Activated T-cell treated with anti-CD3 and anti-CD28 coated beads for 4 hours (primary cell): ENCODE data around the gene SEMA5A.

Experiments used
- DNase-seq: peaks from one replicate; pipeline ENCODE4 v3.0.0-alpha.2; 2020

SEMA5A gene

DNA sequence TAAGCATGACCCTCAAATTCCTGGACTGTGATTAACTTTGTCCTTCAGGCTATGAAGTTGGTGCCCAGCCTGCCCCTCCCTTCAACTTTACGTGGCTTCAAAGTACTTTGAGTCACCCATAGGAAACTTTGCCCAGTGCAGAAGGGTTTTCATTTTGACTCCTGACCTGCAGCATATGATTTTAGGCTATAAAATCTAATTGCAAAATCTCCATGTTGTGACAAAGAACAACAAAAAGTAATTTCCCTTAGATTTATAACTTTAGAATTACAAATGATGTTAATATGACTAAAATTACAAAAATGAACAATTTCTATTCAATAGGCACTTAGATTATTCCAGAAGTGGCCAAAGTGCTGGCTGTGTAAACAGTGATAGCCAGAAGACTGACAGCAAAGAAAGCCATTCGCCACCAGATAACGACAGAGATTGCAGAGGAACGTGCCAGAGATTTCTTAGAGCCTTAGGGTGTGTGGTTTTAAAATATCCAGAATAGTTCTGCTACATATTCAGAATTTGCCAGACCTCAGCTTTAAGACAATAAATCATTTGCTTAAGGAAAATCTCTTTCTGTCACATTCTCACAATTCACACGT, 197.4 kb downstream of the SEMA5A start:
- no peak for DNase-seq

DNA sequence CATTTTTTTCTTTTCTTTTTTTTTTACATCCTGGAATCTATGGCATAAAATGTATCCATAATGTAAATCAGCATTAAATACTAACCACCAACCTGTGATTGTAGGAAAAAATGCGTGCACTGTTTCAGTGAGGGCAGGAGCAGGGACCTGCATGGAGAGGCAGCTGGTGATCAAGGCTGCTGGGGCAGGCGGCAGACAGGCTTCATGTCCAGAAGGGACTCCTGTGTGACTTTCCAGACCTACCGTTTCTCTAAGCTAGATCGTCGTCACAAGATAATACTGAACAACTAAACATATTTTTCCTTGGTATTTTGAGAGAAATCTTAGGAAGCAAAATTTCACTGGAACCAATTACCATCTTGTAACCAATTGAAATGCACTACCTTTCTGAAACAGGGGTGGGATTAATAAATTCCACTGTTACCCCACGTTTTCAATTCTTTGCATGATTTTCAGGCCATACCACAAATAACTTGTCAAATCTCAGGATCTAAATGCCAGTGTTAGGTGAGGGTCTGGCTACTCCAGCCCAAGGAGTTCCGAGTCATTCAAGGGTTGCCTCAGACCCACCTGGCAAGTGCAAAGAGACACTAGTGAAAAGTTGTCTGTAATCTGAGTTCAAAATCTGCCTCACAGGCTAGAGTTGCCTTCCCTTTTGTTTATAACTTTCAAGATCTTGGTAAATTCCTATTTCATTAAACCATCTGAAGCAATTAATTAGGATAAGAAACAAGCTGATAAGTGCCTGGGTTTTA, 198.2 kb downstream of the SEMA5A start:
- no peak for DNase-seq

DNA sequence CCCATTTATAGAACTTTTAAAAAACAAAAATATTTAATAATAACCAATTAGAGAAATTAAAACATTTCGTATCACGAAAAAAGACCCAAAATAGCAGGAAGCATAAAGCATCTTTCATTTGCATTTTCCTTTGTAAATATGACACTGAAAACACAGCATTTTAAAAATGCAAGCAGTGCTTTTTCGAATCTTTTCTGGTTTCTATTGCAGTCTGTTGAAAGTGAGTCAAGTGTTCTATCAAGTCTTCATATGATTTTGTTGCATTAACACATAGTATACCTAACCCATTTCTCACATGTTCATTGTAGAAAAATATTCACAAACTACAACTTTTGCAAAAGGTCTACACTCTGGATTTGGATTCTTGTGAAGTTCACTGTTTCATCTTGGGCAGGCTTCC, 198.8 kb downstream of the SEMA5A start:
- no peak for DNase-seq

DNA sequence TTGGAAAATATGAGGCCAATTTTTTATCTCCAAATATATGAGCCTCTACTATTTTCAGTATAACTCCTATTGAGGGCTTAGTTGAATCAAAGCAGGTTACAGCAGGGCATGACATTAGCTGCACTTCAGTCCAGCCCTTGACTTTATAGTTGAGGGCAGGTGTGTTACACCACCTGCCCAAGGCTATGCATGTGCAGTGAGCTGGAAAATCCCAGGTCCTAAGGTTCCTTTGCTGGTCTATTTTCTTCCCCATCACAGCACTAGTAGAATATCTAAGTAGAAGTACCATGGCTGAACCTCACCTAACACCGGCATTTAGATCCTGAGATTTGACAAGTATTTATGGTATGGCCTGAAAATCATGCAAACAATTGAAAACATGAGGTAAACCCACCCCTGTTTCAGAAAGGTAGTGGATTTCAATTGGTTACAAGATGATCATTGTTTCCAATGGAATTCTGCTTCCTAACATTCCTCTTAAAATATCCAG, 201.1 kb downstream of the SEMA5A start:
- no peak for DNase-seq

DNA sequence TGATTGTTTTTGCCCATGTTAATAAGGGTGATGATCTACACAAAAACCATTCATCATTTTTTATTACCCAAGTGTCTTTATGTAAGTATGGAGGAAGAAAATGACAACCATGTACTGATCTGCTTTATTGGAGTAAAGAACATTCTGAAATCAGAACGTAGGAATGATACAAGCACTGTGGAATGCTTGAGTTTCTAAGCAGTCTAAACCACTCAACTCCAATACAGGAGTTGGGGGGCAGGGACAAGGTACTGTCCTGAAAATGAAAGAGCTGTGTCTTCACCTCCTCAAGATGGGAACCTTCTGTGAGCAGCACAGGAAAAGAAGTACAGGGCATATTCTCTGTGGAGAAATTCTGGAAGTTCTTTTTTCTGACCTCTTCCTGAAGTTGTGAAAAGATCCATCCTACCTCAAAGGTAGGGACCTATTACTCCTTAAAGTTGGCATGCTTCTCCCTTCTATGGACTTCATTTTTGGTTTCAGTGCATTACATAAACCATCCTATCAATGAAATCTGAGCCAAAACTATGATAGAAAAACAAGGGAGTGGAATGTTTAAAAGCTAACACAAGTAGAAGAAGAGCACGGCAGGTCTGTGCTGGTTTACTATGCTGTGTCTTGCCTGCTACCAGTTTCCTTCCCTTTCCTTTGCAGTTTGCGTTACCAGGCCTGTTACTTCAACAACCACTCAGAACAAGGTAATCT, 202.6 kb downstream of the SEMA5A start:
- no peak for DNase-seq

DNA sequence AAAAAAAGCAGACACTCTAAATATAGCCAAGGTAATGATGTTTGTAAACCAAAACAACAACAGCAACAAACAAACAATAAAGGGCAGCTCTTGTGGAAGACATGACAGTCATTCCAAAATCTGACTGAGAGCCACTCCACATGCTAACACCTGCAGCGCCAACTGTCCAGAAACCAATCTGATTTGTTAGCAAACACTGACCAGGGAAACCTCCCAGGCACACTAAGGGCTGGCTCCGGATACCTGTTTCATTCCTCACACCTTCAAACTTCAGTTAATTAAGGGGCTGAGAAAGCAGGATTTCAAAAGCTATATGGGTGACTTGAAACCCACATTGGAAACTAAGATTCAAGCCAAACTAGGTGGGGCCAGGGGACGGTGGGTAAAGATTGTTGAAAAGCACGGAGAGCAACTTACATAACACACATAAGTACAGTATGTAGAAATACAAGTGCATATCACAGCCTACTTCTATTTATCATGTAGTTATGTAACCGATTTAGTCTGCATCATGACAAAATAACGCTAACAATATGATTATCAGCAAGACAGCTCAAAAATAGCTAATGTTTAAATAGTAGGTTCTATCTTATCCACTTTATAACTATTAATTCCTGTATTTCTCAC, 203.6 kb downstream of the SEMA5A start:
- no peak for DNase-seq

DNA sequence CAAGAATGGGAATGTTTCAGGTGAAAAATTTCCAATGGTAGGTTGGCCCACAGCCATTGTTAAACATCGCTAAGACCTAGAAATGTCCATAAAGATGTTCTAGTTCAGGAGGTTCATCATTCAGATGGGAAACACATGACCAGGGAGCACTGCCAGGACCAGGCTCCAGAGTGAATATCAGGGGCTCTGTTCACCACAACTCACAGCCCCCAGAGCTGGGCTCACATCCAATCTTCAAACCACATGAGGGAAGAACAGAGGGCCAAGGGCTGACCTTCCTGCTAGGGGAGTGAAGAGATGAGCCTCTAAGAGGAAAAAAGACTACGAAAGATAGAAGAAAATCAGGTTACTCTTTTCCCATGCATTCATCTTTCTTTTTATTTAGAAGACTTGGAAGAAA, 205.8 kb downstream of the SEMA5A start:
- no peak for DNase-seq

DNA sequence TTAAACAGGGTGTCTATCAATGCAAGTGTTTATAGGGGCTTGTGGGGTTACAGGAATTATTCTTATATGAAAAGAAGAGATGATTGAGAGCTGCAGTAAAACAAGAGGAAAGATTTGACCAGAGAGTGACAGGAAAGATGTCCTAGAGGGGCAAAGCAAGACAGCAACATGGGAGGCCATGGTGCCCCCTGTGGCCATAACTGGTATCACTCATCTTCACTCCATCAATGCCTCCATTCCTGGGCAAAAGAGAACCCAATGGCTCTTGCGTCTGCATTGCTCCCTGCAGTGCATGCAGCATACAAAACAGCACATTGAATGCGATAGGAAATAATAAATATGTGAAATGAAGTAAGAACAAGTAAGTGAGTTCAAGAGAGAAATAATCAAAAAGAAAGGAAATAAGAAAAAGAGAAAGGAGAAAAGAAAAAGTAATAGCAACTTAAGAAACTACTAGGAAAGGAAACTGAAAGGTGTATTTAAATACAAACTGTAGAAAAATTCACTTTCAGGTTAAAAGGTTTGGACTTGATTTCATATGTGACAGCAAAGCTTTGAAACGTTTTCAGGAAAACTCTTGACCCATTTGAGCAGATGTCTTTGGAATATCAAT, 206.6 kb downstream of the SEMA5A start:
- DNase-seq, result no peak

DNA sequence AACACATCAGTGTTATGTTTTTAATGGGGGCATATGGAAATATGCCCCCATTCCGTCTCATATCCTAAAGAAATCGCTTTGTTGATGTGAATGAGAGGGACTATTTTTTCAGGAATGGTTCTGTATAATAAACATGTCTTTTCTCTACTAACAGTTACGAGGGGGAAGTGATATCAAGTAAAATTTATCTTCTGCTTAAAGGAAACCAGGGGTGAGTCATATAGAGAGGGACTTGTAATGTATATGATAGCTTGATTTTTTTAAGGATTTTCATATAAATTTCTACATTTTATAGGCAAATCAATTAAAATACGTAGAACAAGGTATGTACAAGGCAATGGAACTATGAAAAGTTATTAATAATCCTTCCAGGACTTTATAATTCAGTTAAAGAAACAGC, 207.1 kb downstream of the SEMA5A start:
- no peak for DNase-seq

DNA sequence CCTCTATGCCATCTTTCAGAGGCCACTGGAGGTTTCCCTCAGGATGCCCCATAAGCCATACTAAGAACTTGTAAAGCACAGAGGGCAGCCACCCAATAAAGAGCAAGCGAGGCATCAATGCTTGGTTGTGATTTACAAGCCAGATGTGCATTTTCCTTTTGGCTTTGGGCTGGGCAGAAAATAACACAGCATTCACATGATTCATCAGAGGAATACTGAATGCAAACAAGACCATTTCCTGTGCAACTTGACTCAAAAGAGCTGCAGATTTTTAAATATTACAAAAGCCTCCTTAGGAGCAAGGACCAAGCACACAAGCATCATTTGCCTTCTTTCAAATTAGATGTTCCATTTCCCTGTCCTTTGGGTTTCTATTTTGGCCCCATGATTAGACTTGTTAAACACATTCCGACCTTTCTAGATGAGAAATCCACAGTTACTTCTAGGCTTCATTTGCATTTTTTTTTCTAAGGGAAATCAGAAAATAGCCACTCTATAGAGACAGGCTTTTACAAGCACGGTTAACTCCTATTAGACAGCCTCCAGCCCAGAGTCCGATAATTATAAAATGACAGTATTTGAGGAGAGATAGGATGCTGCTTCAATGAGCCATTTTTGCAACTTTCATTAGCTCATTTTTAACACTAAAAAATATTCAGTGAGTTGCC, 207.8 kb downstream of the SEMA5A start:
- no peak for DNase-seq

DNA sequence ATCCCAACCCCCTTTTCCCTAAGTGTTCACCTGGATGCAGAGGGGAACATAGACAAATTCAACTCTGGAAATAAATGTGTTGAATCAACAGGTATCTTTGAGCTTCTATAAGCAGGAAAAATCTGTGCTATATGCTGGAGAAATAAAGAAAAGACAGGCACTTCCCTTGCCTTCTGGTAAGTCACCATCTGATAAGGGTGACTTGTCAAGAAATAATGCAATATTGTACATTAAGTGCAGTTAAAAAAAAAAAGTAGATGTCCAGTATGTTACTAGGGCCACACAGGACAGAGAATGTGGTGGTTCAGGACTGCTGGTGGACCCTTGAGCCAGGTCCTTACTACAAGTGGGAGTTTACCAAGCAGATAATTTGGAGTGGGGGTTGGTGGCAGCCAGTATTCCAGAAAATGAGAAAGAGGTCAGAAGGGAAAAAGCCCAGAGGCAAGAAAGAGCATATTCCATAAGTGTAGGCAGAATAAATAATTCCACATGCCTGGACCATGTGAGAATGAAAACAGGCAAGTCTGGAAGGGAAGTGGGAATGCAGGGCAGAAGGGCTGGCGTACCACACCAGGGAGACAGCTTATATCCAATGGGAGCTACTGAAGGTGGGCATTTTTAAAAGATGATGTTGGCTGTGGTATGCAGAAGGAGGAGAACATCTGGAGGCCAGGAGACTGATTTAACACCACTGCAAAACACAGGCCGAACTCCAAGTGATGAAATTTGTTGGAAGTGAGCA, 209.9 kb downstream of the SEMA5A start:
- no peak for DNase-seq

DNA sequence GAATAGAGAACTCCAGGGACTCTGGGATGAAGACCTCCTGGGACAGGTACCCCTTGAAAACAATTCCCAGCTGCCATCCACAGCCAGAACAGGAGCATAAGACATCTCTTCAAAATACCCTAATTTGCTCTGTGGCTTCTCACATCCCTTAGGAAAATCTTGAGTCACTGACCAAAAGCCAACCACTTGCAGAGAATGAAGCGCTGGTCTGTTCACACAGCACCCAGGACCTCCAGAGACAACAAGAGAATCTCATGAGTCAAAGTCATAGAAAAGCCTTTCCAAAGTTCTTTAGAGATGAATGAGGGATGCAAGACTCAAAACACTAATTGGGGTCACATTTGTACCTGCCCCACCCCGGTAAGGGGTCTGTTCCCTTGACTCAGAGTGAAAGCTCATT, 210.6 kb downstream of the SEMA5A start:
- no peak for DNase-seq

DNA sequence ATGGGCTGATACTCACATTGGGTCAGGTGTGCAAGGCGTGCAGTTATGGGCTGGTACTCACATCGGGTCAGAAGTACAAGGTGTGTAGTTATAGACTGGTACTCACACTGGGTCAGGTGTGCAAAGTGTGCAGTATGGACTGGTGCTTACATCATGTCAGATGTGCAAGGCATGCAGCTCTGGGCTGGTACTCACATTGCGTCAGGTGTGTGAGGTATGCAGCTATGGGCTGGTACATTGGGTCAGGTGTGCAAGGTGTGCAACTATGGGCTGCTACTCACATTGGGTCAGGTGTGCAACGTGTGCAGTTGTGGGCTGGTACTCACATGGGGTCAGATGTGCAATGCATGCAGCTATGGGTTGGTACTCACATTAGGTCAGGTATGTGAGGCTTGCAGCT, 213.8 kb downstream of the SEMA5A start:
- DNase-seq, result no peak

DNA sequence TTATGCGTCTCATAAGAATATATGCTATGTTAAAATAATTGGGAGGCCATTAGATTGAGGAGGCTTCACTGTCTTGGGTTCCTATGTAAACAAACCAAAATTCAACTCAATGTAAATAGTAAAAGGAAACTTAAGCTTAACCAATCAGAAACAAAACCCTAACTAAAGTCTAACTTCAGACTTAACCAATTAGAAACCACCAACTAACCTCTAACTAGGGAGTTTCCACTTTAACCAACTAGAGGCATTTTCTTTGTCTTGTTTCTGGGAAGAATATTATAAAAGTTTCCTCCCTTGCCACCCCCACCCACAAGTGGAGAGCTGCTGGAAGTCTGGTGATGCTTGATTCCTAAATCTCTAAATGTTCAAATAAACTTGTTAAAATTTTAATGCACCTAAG, 214.5 kb downstream of the SEMA5A start:
- no peak for DNase-seq

DNA sequence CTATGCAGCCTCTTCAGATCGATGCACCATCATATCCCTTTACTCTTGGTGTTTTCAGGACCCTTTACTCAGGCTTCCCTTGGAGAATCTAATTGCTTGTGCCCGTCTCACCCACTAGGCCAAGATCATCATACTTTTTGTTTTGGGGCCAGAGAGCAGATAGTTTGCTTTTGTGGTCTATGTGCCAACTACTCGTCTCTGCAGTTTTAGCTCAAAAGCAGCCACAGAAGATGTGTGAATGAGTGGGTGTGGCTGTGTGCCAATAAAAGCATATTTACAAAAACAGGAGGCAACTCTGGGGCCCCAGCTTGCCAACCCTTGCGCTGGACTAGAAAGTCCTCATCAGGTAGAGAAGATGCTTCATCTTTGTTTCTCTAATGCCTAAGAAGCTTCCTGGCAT, 216.8 kb downstream of the SEMA5A start:
- DNase-seq, result no peak

DNA sequence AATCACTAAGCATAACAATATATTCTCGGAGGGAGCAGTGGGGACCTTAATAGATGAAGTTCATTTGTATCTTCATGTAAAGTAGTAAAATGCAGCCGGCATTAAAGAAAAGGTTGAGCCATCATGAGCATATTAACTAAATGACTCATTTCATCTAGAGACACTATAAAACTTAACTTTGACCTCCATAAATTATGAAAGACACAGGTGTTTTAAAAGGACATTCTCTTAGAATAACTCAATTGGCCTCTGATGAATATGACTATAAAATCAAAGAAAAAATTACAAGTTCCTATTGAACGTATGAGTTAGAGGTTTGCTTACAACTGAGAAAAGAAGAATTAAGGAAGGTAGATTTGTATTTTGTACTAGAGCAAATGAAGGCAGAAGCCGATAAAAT, 220.3 kb downstream of the SEMA5A start:
- no peak for DNase-seq

DNA sequence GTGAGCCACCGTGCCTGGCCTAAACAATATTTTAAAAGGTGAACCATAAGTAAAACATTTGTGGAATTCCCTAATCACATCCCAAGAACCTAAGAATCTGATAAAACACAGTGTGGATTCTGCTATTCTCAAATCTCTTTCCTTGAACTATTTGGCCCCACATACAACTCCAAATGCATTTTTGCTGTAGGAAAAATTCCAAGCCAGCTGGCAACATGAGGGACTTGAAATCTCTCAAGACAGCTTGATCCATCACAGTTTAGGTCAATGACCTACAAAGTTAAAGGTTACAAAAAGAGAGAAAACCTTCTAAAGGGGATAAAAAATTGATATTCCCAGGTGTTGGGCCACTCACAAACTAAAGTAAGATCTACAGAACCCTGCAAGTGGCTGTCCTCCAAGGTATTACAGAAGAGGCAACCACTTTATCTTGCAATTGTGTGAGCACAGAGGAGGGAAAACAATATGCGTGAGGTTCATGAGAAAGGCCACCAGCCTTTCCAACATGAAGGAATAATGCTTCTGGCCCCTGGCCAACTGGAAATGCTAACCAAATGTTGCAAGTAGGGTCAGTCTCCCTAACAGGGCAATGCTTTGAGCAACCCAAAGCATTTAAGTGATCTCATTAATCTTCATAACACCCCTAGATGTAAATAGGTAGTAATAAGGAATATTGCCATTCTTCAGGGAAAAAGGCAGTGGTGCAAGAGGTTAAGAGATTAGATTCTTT, 221.4 kb downstream of the SEMA5A start:
- DNase-seq, result no peak

DNA sequence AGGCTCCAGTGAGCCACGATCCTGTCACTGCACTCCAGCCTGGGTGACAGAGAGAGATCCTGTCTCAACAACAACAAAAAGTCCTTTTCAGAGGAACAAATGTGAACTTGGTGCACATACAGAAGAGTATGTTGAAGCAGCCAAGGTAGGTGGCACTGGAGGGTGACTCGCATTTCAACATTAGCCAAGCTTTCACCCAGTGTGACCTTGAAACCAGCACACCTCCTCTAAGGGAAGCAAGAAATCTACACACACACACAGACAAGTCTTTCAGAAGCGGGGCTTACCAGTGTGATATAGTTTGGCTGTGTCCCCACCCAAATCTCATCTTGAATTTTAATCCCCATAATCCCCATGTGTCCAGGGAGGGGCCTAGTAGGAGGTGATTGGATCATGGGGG, 225.2 kb downstream of the SEMA5A start:
- no peak for DNase-seq

DNA sequence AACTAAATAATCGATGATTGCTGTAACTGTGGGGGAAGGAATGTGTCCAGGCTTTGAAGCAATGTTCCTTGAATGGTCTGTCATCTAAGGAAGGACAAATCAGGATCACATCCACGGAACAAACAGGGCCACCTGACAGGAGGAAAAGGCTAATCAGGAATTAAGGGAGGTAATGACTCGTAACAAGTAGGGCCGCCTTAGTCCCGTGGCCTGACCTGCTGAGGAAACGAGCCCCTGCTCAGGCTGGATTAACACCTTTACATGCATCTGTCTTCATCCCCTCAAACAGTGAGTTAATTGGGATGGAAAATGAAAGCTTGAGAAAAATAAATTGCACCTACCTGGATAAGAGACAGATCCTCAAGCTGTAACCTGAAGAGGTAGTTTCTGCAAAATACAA, 227.8 kb downstream of the SEMA5A start:
- DNase-seq, result no peak

DNA sequence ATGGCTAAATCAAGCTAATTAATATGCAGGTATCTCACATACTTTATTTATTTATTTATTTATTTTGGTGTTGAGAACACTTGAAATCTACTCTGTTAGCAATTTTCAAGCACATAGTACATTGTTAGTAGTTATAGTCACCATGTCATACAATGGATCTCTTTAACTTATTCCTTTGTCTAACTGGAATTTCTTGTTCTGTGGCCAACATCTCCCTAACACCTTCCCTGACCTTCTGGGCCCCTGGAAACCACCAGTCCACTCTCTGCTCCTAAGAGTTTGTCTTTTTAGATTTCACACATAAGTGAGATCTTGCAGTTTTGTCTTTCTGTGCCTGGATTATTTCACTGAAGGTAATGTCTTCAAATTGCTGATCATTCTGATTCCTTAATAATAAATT, 229.1 kb downstream of the SEMA5A start:
- DNase-seq, result no peak

DNA sequence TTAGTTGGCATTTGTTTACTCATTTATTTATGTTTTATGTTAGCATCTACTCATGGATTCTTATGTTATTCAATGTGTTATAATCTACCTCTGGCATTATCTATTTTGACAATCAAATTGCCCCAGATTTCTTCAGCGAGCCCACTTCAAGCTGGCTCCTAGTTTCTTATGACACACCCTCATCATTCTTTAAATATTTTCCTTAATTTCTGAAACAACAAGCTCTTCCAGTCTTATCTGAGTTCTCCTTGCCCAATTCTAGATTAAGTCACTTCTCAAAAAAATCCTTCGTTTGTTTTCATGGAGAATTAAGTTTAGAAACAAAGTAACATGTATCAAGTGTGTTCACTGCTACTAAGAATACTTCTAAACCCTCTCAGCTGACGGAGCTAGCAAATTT, 229.8 kb downstream of the SEMA5A start:
- DNase-seq, result no peak
